ENCODE data around the gene NSFL1C.

NSFL1C gene

GRCh38 chr20:1457992-1458391 is 8.7 kb downstream of the NSFL1C start:
- no peak for DNase-seq

GRCh38 chr20:1456300-1456699 is 10.3 kb downstream of the NSFL1C start:
- no peak for DNase-seq

- DNase-seq: no peak
Observed at GRCh38 chr20:1450926-1451491, 15.6 kb downstream of the NSFL1C start.

- no peak for DNase-seq
Observed at GRCh38 chr20:1449370-1449769, 17.3 kb downstream of the NSFL1C start.

- no peak for DNase-seq
Observed at GRCh38 chr20:1448081-1448620, 18.5 kb downstream of the NSFL1C start.

GRCh38 chr20:1446536-1446935 is 20.1 kb downstream of the NSFL1C start:
- DNase-seq: no peak

- no peak for DNase-seq
Observed at GRCh38 chr20:1443085-1443484, 23.6 kb downstream of the NSFL1C start.

GRCh38 chr20:1442304-1442703 is 24.3 kb downstream of the NSFL1C start:
- no peak for DNase-seq

- DNase-seq: no peak
Observed at GRCh38 chr20:1441133-1441532, 25.5 kb downstream of the NSFL1C start.

GRCh38 chr20:1440024-1440423 is 26.6 kb downstream of the NSFL1C start:
- DNase-seq: no peak

- DNase-seq: no peak
Observed at GRCh38 chr20:1438361-1438760, 28.3 kb downstream of the NSFL1C start.

GRCh38 chr20:1437235-1437904 is 29.3 kb downstream of the NSFL1C start:
- peak; percentile 80 for DNase-seq

- no peak for DNase-seq
Observed at GRCh38 chr20:1436263-1436662, 30.4 kb downstream of the NSFL1C start.

- no peak for DNase-seq
Observed at GRCh38 chr20:1435337-1435699, 31.3 kb downstream of the NSFL1C start.

GRCh38 chr20:1434571-1435336 is 31.9 kb downstream of the NSFL1C start:
- DNase-seq: peak; percentile 77

- no peak for DNase-seq
Observed at GRCh38 chr20:1431158-1431557, 35.5 kb downstream of the NSFL1C start.

- DNase-seq: no peak
Observed at GRCh38 chr20:1430004-1430451, 36.6 kb downstream of the NSFL1C start.

GRCh38 chr20:1429143-1429728 is 37.4 kb downstream of the NSFL1C start:
- DNase-seq: no peak

- no peak for DNase-seq
Observed at GRCh38 chr20:1427457-1428054, 39.1 kb downstream of the NSFL1C start.

- no peak for DNase-seq
Observed at GRCh38 chr20:1426231-1426849, 40.3 kb downstream of the NSFL1C start.

- DNase-seq: no peak
Observed at GRCh38 chr20:1424336-1424735, 42.3 kb downstream of the NSFL1C start.

- DNase-seq: peak; percentile 52
Observed at GRCh38 chr20:1423625-1424106, 43.0 kb downstream of the NSFL1C start.
